ENCODE results near the gene ASCL4.

Gene ASCL4

GRCh38 chr12:107735763-107736162, 38.7 kb upstream of the ASCL4 start:
- no peaks in the 10 kb centered on the region for H3K27me3 ChIP-seq (ENCODE audit: control insufficient read depth, low read length)
- H3K9me3 ChIP-seq (ENCODE audit: control insufficient read depth, insufficient read depth, low read length), result no peaks in the 10 kb centered on the region
- H3K36me3 ChIP-seq (ENCODE audit: control insufficient read depth, low read length), result peaks cover 78% of the 10 kb centered on the region

GRCh38 chr12:107736914-107737313, 37.6 kb upstream of the ASCL4 start:
- H3K9me2 ChIP-seq (replicated peaks; ENCODE audit: control insufficient read depth, low read length), result no peaks in the 10 kb centered on the region
- no peaks in the 10 kb centered on the region for H3K27me3 ChIP-seq (ENCODE audit: control insufficient read depth, low read length)
- no peaks in the 10 kb centered on the region for H3K9me3 ChIP-seq (ENCODE audit: control insufficient read depth, insufficient read depth, low read length)
- peaks cover 89% of the 10 kb centered on the region for H3K36me3 ChIP-seq (ENCODE audit: control insufficient read depth, low read length)
- no peak overlapping the region for H3K27ac ChIP-seq (ENCODE audit: low read depth, low read length)
- H4K20me1 ChIP-seq (ENCODE audit: control insufficient read depth, insufficient read depth, low read depth, low read length), result no peaks in the 10 kb centered on the region
- H3K4me1 ChIP-seq (ENCODE audit: control insufficient read depth, low read length), result peaks cover 18% of the 10 kb centered on the region
- H3K4me3 ChIP-seq (ENCODE audit: low read length), result no peak overlapping the region
- H3K79me2 ChIP-seq (ENCODE audit: control insufficient read depth, low read length), result 0 out of 2 replicates have a peak, but pooled peaks cover 3% of the 10 kb centered on the region
- peak overlapping the region; percentile 25; the same call in 1 of the 2 replicates for H3K4me2 ChIP-seq (ENCODE audit: low read length)
- TF ChIP-seq CTCF (IDR thresholded peaks at IDR 0.05; ENCODE audit: low read depth, low read length, poor library complexity, severe bottlenecking) (peak; percentile 34), EZH2phosphoT487 (IDR thresholded peaks at IDR 0.05; ENCODE audit: borderline replicate concordance, low read length) (no peak)
- H3F3A ChIP-seq (ENCODE audit: control insufficient read depth, insufficient read depth), result 0 out of 2 replicates have a peak, but pooled peaks cover 3% of the 10 kb centered on the region

More at GRCh38 chr12:107735763-107736162, 38.7 kb upstream of the ASCL4 start:
- Histone ChIP-seq H3K79me2 (ENCODE audit: control insufficient read depth, low read length) (0 out of 2 replicates have a peak, but pooled peaks cover 3% of the 10 kb centered on the region), H3K27ac (ENCODE audit: low read depth, low read length) (no peak overlapping the region), H3K4me3 (ENCODE audit: low read length) (no peak overlapping the region), H4K20me1 (ENCODE audit: control insufficient read depth, insufficient read depth, low read depth, low read length) (peaks cover 7% of the 10 kb centered on the region; the same call in 1 of the 2 replicates), H3F3A (ENCODE audit: control insufficient read depth, insufficient read depth) (peaks cover 5% of the 10 kb centered on the region; the same call in 1 of the 2 replicates), H3K4me2 (ENCODE audit: low read length) (no peak overlapping the region), H3K4me1 (ENCODE audit: control insufficient read depth, low read length) (peaks cover 23% of the 10 kb centered on the region), H3K9me2 (replicated peaks; ENCODE audit: control insufficient read depth, low read length) (no peaks in the 10 kb centered on the region)
- TF ChIP-seq EZH2phosphoT487 (IDR thresholded peaks at IDR 0.05; ENCODE audit: borderline replicate concordance, low read length), result no peak
- TF ChIP-seq CTCF (IDR thresholded peaks at IDR 0.05; ENCODE audit: low read depth, low read length, poor library complexity, severe bottlenecking), result no peak

DNA sequence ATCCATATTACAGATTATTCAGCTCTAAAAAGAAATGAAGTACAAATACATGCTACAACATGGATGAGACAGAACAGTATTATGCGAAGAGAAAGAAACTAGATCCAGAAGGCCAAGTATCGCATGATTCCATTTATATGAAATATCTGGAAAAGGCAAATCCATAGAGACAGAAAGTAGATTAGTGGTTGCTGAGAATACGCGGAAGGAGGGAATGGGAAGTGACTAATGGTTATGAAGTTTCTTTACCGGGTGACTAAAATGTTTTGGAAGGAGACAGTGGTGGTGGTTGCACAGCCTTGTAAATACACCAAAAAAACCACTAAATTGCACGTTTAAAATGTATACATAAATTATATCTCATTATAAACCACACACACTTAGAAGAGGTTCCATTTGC, 26.0 kb upstream of the ASCL4 start:
- no peaks in the 10 kb centered on the region for H3K27me3 ChIP-seq (ENCODE audit: control insufficient read depth, low read length)
- no peaks in the 10 kb centered on the region for H3K4me1 ChIP-seq (ENCODE audit: control insufficient read depth, low read length)
- no peaks in the 10 kb centered on the region for H3F3A ChIP-seq (ENCODE audit: control insufficient read depth, insufficient read depth)
- H3K9me3 ChIP-seq (ENCODE audit: control insufficient read depth, insufficient read depth, low read length), result no peaks in the 10 kb centered on the region
- H3K27ac ChIP-seq (ENCODE audit: low read depth, low read length), result no peak overlapping the region
- no peaks in the 10 kb centered on the region; the same call in 1 of the 2 replicates for H4K20me1 ChIP-seq (ENCODE audit: control insufficient read depth, insufficient read depth, low read depth, low read length)
- no peaks in the 10 kb centered on the region for H3K9me2 ChIP-seq (replicated peaks; ENCODE audit: control insufficient read depth, low read length)
- peaks cover 82% of the 10 kb centered on the region for H3K36me3 ChIP-seq (ENCODE audit: control insufficient read depth, low read length)
- H3K4me2 ChIP-seq (ENCODE audit: low read length), result no peak overlapping the region
- H3K79me2 ChIP-seq (ENCODE audit: control insufficient read depth, low read length), result peaks cover 43% of the 10 kb centered on the region
- TF ChIP-seq CTCF (IDR thresholded peaks at IDR 0.05; ENCODE audit: low read depth, low read length, poor library complexity, severe bottlenecking) (no peak), EZH2phosphoT487 (IDR thresholded peaks at IDR 0.05; ENCODE audit: borderline replicate concordance, low read length) (no peak)
- H3K4me3 ChIP-seq (ENCODE audit: low read length), result no peak overlapping the region

Data from DOHH2 (cell line).